ENCODE measurements around the gene DENND1A.

DENND1A gene

GRCh38 chr9:123377211-123377971 is 552.5 kb downstream of the DENND1A start:
- no peak for DNase-seq

- DNase-seq, result no peak
These were observed 553.5 kb downstream of the DENND1A start for GRCh38 chr9:123376218-123377071.

GRCh38 chr9:123375469-123376132 is 554.3 kb downstream of the DENND1A start:
- no peak for DNase-seq

GRCh38 chr9:123373946-123374345 is 556.0 kb downstream of the DENND1A start:
- no peak for DNase-seq

GRCh38 chr9:123373447-123373923 is 556.4 kb downstream of the DENND1A start:
- DNase-seq, result no peak

- DNase-seq, result no peak
These were observed 557.0 kb downstream of the DENND1A start for GRCh38 chr9:123372766-123373446.

GRCh38 chr9:123371805-123372590 is 557.9 kb downstream of the DENND1A start:
- no peak for DNase-seq

- no peak for DNase-seq
These were observed 558.7 kb downstream of the DENND1A start for GRCh38 chr9:123371228-123371584.

- no peak for DNase-seq
These were observed 559.2 kb downstream of the DENND1A start for GRCh38 chr9:123370526-123371227.

- DNase-seq, result no peak
These were observed 559.8 kb downstream of the DENND1A start for GRCh38 chr9:123370108-123370507.

- DNase-seq, result no peak
These were observed 560.6 kb downstream of the DENND1A start for GRCh38 chr9:123369296-123369695.

GRCh38 chr9:123368536-123369153 is 561.3 kb downstream of the DENND1A start:
- DNase-seq, result no peak

GRCh38 chr9:123368023-123368422 is 561.9 kb downstream of the DENND1A start:
- DNase-seq, result no peak

GRCh38 chr9:123365881-123366528 is 563.9 kb downstream of the DENND1A start:
- no peak for DNase-seq

GRCh38 chr9:123365287-123365880 is 564.5 kb downstream of the DENND1A start:
- no peak for DNase-seq

GRCh38 chr9:123364241-123364824 is 565.6 kb downstream of the DENND1A start:
- no peak for DNase-seq

GRCh38 chr9:123362856-123363255 is 567.1 kb downstream of the DENND1A start:
- no peak for DNase-seq

- no peak for DNase-seq
These were observed 568.0 kb downstream of the DENND1A start for GRCh38 chr9:123361731-123362510.
